HG02759 (cell line): ENCODE measurements around the gene PXDC1.
"Not testable (repeated sequence)": the region's sequence is repeated elsewhere in the genome, so short reads cannot be mapped to it uniquely, and the experiment has no call there.

Source experiments
- ATAC-seq: cut with Tn5 transposase; IDR thresholded peaks from one replicate; pipeline ENCODE4 v1.9.1; 2021; ENCODE audit warnings: mild to moderate bottlenecking, moderate library complexity; ENCODE audit not compliant: unreplicated experiment

The PXDC1 gene

GRCh38 chr6:3764516-3765335 is 13.2 kb upstream of the PXDC1 start:
- ATAC-seq = no peak

- ATAC-seq = no peak
Observed at GRCh38 chr6:3762852-3763251, 11.3 kb upstream of the PXDC1 start.

GRCh38 chr6:3762359-3762758 is 10.8 kb upstream of the PXDC1 start:
- ATAC-seq = no peak

- ATAC-seq = no peak
Observed at GRCh38 chr6:3761989-3762270, 10.4 kb upstream of the PXDC1 start.

GRCh38 chr6:3759646-3760232 is 8.2 kb upstream of the PXDC1 start:
- no peak for ATAC-seq

GRCh38 chr6:3758842-3759144 is 7.3 kb upstream of the PXDC1 start:
- ATAC-seq = no peak

GRCh38 chr6:3757998-3758841 is 6.7 kb upstream of the PXDC1 start:
- not testable (repeated sequence) for ATAC-seq

- no peak for ATAC-seq
Observed at GRCh38 chr6:3757241-3757641, 5.7 kb upstream of the PXDC1 start.

GRCh38 chr6:3756546-3756945 is 5.0 kb upstream of the PXDC1 start:
- no peak for ATAC-seq

- no peak for ATAC-seq
Observed at GRCh38 chr6:3755637-3756545, 4.4 kb upstream of the PXDC1 start.

- ATAC-seq = no peak
Observed at GRCh38 chr6:3754776-3755175, 3.3 kb upstream of the PXDC1 start.

GRCh38 chr6:3754032-3754725 is 2.7 kb upstream of the PXDC1 start:
- not testable (repeated sequence) for ATAC-seq

GRCh38 chr6:3753228-3753835 is 1.8 kb upstream of the PXDC1 start:
- ATAC-seq = no peak

- ATAC-seq = no peak
Observed at GRCh38 chr6:3752531-3753227, 1.2 kb upstream of the PXDC1 start.

- ATAC-seq = peak; percentile 76
Observed at GRCh38 chr6:3751730-3752530, 417 bp upstream of the PXDC1 start.

- peak; percentile 17 for ATAC-seq
Observed at GRCh38 chr6:3750317-3751076, 1.0 kb downstream of the PXDC1 start.

- ATAC-seq = no peak
Observed at GRCh38 chr6:3749977-3750316, 1.6 kb downstream of the PXDC1 start.
